Measurements from ENCODE around the gene MTMR2.
"Not testable (repeated sequence)": the region's sequence is repeated elsewhere in the genome, so short reads cannot be mapped to it uniquely, and the experiment has no call there.

MTMR2 gene

DNA sequence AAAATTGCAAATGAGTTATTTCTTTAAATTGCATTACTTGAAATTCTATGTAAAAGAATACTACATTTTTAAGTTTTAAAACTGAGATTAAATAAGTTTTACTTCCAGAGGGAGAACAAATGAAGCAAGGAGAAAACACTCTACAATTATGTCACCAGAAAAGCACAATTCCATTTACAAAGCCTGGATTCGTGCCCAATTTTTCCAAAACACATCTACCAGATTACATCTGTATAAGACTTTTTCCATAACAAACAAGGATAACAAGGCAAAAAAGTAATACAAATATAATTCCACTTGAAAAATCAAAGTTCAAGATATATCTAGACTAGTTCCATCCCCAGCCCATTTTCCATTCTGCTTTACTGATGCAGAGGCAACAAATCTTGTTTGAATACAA, 40.5 kb downstream of the MTMR2 start:
- no peak for DNase-seq

DNA sequence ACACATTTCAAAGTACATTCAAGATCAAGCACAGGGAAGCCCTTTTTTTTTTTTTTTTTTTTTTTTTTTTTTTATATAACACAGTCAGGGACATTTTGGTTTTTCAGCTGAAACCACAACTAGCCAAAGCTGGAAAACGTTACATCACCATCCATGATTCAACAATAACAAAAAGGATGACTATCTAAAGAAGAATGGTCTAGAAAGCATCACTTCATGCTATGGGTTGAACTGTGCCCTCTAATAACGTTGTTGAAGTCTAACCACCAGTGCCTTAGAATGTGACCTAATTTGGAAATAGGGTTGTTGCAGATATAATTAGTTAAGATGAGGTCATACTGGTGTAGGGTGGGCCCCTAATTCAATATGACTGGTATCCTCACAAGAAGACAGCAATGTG, 46.6 kb downstream of the MTMR2 start:
- no peak for DNase-seq

DNA sequence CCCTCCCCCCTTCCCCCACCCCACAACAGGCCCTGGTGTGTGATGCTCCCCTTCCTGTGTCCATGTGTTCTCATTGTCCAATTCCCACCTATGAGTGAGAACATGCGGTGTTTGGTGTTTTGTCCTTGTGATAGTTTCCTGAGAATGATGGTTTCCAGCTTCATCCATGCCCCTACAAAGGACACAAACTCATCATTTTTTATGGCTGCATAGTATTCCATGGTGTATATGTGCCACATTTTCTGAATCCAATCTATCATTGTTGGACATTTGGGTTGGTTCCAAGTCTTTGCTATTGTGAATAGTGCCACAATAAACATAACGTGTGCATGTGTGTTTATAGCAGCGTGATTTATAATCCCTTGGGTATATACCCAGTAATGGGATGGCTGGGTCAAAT, 53.0 kb downstream of the MTMR2 start:
- not testable (repeated sequence) for DNase-seq

DNA sequence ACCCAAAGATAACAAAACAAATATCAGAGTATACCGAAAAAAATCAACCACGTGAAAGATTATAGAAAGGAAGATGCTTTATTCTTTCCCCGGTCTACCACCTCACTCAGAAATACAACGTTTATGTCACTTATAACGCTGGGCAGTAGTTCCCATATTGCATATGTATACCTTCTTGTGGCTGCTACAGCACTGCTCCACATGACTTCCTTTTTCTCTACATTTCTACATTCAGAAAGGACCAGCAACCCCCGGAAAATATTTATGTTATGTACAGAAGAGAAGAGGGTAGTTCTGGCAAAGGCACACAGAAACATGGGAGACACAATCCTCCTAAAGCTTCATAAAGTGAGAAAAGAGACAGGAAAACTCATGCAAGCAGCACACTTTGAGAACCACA, 56.8 kb downstream of the MTMR2 start:
- DNase-seq = no peak

DNA sequence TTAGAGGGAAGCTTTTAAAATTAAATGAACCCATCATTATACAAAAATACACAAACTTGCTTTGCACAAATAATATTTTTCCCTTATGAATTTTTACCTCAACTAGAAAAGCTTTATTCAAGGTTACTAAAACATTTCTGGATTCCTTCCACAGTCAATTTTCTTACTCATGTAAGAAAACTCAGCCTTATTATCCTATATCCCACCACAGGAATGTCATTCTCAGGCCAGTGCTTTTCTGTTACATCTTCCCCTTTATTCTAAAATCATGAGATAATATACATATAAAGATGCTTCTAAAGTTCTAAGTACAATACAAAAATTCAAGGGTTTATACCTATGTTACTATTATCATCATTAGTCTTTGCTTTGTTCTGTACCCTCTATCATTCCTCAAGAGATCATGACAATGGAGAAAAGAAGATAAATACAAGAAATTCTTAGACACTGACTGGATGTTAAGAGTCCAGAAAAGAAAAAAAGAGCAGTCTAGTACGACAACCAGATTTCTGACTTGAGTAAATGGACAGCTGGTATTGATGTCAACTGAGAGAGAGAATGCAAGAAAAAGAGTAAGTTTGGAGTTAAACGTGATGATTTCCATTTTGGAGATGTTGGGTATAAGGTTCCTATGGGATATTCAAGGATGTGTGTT, 60.3 kb downstream of the MTMR2 start:
- DNase-seq = no peak

DNA sequence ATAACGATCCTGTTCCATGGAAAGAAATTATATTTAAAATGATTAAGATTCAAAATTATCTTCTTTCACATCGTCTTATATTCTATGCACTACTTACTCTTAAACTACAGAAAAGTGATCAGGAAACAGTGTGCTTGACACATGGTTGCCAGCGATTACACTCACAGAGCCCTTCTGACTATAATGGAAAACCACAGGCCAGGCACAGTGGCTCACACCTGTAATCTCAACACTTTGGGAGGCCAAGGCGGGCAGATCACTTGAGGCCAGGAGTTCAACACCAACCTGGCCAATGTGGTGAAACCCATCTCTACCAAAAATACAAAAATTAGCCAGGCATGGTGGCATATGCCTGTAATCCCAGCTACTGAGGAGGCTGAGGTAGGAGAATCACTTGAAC, 63.9 kb downstream of the MTMR2 start:
- not testable (repeated sequence) for DNase-seq

DNA sequence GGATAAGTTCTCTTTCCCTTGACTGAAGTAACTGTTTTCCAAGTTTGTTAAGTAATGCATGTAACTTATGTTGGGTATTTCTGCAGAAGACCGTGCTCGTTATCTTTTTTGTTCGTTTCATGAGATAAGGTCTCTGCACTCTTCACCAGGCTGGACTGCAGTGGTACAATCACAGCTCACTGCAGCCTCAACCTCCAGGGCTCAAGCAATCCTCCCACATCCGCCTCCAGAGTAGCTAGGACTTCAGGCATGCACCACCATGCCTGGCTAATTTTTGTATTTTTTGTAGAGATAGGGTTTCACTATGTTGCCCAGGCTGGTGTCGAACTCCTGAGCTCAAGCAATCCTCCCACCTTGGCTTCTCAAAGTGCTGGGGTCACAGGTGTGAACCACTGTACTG, 69.5 kb downstream of the MTMR2 start:
- not testable (repeated sequence) for DNase-seq

DNA sequence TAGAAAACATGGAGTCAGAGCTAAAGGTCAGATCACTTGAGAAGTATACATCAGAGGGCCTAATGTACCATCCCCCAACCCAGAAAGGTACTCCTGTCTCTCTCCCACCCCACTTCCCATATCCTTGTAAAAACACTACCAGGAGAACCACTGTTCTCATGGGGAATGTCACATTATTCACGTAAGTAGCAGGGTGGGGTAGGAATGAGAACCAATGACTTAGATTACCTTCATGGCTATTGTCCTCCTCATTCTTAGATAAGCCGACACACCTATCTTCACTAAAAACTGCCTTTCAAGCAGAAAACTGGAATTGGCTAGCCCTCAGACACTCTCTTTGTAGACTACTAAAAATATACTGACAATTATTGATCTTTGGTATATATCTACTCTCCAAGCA, 70.0 kb downstream of the MTMR2 start:
- no peak for DNase-seq

DNA sequence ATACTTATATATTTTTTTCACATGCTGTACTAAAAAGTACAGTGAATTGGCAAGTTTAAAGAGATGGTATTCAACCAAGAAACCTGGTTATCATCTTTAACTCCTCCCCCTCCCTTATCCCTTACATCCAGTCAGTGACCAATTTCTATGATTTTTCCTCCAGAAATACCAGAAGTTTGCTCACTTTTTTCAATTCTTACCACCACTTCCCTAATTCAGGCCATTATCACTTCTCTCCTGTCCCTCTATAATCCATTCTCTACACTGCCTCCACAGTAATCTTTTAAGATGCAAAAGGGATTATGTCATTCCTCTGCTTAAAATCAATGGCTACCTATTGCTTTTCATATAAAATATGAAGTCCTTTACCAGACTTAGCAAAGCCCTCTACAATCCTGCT, 70.8 kb downstream of the MTMR2 start:
- no peak for DNase-seq

DNA sequence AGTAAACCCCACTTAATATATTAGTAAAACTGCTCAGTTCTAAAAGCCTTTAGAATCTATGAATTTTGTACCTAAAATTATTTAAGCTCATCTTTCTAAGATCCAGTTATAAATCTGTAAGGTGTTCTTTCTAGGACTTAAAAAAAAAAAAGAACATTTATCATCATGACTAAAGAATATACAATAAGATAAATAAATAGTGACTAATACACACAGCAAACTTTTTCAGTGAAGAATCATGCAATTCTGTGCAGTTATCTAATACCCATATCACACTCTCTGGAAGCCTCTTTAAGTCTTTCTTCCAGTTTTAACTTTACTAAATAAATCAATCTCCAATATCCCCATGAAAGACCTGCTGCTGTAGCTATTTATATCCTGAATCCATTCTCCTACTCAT, 73.8 kb downstream of the MTMR2 start:
- DNase-seq = no peak

DNA sequence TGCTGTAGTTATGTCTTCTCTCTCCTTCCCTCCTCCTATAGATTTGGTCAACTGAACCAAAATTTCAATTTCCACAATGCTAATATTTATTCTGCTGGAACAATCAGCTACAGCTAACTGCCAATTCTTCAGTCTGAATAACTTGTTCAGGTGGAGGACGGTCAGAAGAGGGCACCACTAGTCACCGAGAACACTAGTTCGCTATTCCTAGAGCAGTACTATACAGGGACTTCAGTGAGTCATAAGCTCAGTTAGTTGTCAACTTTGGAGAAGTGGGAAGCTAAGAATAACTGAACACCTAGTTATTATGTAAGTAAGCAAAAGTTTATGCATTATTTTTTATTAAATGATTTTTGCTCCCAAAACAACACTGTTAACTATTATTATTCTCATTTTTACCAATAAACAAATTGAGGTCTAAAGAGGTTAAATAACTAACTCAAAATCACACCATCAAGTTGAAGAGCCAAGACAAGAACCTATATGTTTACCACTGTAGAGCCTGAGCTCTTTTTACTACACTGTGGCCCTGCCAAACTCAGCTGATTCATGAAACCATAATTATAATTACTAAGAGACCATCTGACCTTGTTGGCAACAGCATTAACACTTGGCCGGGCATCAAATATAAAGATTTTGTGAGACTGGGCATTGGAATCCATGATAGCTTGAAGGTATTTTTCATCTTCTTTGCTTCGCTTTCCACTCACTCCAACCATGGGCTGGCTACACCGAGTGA, 74.7 kb downstream of the MTMR2 start:
- DNase-seq = peak in 1 of 2 donors; percentile 73

DNA sequence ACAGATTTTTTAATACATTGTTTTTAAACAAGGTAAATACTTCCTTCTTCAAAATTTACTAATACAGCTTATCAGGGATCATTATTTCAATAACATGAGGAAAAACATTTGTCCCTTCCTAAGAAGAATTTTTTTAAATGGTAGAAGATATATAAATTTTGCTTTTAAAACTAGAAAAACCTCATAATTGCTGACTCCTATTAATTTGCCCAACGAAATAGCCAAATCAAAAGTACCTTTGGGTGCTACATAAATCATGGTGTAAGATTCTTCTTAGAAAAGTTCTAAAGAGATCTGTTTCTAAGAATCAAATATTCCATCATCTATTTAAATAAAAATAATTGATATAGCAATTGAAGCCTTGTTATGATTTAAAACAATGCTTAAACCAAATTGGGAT, 78.7 kb downstream of the MTMR2 start:
- DNase-seq = no peak

DNA sequence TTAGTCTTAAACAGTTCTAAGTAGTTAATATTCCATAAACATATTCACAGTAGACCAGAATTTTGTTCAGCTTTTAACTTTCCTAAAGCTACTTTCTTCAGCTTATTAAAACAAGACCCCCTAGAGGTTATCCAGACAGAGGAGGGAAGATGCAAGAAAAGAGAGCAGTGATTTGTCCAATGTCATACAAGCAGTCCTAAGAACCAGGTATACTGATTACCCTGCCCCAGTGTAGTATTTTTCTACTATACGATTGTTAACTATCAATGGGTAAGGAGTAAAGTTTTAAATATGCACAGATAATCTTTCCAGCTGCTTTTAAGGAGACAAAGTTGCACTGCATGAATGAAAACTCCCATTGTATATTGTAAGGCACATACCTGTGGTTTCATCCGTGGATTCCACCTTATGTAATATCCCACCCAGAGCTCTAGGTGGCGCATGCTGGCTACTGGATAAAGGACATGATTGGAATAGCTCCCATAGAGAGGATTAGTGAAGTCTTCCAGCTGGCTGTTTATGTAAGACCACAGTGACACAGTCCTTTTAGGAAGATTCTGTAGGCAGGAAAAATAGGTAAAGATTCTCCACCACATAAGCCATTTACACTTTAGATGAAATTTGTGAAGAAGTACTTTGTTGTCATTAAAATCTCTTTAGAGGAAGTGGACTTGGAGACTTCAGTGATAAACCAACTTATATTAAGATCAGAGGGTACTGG, 88.0 kb downstream of the MTMR2 start:
- peak in 1 of 2 donors; percentile 29 for DNase-seq

DNA sequence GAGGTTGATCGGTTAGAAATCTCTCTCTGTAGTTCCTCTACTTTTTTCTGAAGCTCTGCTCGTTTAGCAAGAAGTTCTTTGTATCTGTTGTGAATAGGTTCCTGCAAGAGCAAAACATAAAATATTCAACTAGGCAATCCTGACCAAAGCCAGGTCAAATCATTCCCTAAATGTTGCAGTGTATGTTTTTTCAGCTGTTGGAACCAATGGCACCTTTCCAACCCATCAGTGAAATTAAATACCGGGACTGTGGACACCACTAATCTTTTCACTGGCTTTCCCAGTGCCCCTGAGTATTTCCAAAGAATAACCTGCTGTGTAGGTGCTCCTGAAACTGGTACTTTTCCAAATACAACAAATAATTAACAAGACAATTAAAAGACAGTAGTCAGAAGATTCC, 88.6 kb downstream of the MTMR2 start:
- no peak for DNase-seq

DNA sequence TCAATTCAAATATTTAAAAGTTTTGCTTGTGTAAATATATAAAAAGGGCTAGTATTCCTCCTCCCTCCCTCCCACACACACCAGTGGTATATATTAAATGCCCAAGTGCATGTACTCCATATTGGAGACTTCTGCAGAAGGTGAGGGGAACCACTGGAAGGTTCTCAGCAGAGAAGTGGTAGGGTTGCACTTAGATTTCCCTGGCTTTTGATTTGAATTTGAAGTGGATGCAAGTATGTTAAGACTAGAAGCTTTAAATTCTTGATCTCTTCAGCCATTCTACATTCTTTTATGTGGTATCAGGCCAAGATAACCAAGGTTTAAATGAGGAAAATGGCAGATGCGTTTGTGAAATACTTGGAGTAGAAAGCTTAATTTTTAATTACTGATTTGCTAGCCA, 90.5 kb downstream of the MTMR2 start:
- DNase-seq = no peak

DNA sequence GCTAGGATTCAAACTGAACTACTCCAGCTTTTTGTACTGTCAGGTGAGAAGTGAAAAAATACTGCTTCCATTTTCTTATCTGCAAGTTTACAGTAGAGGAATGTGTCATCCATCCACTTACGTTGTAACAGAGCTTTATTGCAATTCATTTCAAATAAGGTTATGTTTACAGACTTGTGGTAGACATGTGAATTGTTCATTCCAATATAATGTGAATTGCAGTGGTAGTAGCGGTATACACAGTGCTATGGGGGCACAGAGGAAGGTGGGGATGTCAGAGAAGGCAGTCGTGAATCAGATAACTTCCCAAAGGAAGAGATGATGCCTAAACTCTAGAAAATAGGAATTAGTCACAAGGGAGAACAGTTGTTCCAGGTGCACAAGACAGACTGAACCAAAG, 91.1 kb downstream of the MTMR2 start:
- no peak for DNase-seq

DNA sequence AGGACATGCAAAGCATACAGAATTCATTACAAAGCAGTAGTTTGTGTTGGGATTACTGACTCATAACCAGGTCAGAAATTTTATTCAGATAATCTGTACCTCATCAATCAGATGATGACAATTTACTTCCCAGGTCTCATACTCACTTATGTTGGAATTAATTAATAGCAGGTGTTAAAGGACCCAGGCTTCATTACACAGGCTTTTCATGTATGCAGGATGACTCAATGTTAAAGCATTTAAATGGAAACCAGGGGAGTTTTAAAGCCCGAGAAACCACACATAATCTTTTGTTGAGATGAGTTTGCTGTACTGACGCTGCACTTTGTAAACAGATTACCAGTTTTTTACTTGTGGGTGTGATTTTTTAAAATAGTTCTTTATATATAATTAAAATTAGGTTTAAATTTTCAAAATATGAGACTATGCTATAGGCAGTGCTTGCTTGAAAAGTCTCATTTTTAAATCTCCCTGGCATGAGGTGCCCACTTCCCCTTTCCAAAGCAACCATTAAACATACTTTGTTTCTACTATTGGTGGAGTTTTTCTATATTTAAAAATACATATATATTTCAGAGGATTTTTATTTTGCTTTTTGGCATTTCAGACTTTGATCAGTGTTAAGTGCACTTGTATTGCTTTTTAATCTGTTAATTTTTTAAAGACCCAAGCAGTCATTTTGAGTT, 92.6 kb downstream of the MTMR2 start:
- no peak for DNase-seq

DNA sequence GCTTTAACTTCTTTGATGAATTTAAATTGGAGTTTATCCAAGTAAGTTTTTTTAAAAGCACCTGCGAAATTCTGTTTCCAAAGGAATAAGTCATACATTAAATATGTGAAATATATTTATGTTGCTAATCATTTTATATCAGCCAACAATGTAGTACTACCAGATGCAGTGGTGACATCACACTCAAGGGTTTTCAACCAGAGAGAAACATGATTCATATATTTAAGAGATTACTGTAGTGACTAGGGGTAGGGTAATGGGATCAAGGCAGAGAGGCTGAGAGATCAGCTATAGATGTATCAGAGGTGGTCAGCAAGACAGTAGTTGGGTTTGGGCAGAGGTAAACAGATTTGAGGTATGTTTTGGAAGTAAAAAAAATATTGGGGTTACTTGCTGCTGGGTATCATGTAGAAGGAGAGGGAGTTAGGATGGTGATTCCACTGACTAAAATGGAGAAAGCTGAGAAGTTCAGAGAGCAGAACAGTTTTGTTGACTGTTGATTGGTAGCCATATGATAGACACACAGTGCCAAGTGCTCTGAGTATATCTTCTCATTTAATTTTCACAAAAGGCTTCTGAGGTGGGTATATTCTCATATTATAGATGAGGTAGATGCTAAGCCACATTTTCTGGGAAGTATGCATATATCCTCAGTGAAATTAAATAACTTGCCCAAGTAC, 94.2 kb downstream of the MTMR2 start:
- DNase-seq = no peak

DNA sequence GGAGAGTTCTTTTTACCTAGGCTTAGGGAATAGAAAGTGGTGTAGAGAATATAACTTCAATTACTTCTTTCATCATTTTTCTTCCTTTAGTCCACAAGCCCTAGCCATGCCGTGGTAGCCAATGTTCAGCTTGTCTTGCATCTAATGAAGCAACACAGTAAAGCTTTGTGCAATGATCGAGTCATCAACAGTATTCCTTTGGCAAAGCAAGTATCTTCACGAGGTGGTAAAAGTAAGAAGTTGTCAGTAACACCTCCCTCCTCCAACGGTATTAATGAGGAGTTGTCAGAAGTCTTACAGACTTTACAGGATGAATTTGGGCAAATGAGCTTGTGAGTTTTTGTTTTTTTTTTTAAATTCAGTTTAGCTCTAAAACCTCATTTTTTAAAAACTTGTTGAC, 96.2 kb downstream of the MTMR2 start:
- no peak for DNase-seq

DNA sequence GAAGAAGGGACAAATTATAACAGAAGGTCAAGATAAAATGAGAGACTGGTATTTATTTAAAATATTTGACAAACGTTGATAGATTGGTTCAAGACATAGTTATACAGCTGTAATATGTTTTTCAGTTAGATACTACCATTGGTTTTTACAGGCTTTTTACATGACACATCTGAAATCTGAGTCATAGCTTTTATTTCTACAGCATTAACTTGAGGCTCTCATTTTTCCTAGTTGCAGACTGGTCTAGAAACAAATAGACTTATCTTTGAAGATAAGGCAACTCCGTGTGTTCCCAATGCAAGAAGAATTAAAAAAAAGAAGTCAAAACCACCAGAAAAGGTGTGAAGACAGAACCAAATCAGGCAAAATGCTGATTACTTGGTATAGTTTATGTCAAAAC, 102.3 kb downstream of the MTMR2 start:
- DNase-seq = no peak

DNA sequence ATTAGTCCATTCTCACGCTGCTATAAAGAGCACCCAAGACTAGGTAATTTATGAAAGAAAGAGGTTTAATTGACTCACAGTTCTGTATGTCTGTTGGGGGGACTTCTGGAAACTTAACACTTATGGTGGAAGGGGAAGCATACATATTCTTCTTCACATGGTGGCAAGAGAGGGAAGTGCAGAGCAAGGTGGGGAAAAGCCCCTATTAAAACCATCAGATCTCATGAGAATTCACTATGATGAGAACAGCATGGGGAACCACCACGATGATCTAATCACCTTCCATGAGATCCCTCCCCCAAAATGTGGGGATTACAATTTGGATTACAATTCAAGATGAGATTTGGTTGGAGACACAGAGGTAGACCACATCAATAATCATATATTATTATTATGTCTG, 107.9 kb downstream of the MTMR2 start:
- no peak for DNase-seq

DNA sequence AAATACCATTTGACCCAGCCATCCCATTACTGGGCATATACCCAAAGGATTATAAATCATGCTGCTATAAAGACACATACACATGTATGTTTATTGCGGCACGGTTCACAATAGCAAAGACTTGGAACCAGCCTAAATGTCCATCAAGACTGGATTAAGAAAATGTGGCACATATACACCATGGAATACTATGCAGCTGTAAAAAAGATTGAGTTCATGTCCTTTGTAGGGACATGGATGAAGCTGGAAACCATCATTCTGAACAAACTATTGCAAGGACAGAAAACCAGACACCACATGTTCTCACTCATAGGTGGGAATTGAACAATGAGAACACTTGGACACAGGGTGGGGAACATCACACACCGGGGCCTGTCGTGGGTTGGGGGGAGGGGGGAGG, 112.9 kb downstream of the MTMR2 start:
- DNase-seq = not testable (repeated sequence)

DNA sequence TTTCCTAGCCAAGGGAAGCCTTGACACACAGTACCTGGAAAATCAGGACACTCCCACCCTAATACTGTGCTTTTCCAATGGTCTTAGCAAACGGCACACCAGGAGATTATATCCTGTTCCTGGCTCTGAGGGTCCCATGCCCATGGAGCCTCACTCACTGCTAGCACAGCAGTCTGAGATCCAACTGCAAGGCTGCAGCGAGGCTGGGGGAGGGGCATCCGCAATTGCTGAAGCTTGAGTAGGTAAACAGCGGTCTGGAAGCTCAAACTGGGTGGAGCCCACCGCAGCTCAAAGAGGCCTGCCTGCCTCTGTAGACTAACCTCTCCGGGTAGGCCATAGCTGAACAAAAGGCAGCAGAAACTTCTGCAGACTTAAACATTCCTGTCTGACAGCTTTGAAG, 117.4 kb downstream of the MTMR2 start:
- not testable (repeated sequence) for DNase-seq

All from bone marrow (tissue), 2 donors.